OCI-LY7 (cell line): ENCODE results near the gene KCNJ14.

Experiments used
- CTCF ChIP-seq: fragments of 200-600 bp; sonication (generic); conservative IDR thresholded peaks from 2 replicates; pipeline ENCODE4 v1.5.1; 2014; ENCODE audit warnings: mild to moderate bottlenecking, antibody characterized with exemption, low read length, moderate library complexity, mixed read lengths
- EZH2phosphoT487 ChIP-seq: fragments of 200-600 bp; sonication (generic); IDR thresholded peaks from 2 replicates; pipeline ENCODE4 v1.6.1; 2018; ENCODE audit warnings: low read depth, borderline replicate concordance, mild to moderate bottlenecking, mixed run types, antibody characterized with exemption, low read length, moderate library complexity, mixed read lengths

- TF ChIP-seq CTCF (no peak), EZH2phosphoT487 (no peak)
Observed at GRCh38 chr19:48455171-48455907, at the start of gene KCNJ14.
